K562 (cell line): Measurements from ENCODE around the gene VAMP8. TPM values are rescaled to one million over a fixed set of nuclear protein-coding genes. Genes with fewer than 3 reads are reported as not detected.

Experiments used
- CSDE1 ChIP-seq, 2 experiments: fragments of 450-650 bp; IDR thresholded peaks; 2 replicates each; pipeline ENCODE4 v1.6.1; 2016; ENCODE audit warnings: mild to moderate bottlenecking in 1 of 2
- ELF2 ChIP-seq: fragments of 250-450 bp; sonication (Bioruptor Pico); IDR thresholded peaks from 2 replicates; pipeline ENCODE4 v1.5.0; 2021; ENCODE audit warnings: mild to moderate bottlenecking
- FOXP4 ChIP-seq: sonication (generic); formaldehyde crosslinking; IDR thresholded peaks from 2 replicates; pipeline ENCODE4 v1.8.0; 2022; ENCODE audit warnings: mild to moderate bottlenecking, missing genetic modification reagents, borderline replicate concordance
- HLTF ChIP-seq: fragments of 450-650 bp; IDR thresholded peaks from 2 replicates; pipeline ENCODE4 v1.6.1; 2016
- MAX ChIP-seq: sonication (generic); formaldehyde crosslinking; IDR thresholded peaks from 2 replicates; pipeline ENCODE4 v1.9.0; 2022; ENCODE audit warnings: mild to moderate bottlenecking, missing genetic modification reagents
- NCOA4 ChIP-seq: fragments of 450-650 bp; IDR thresholded peaks from 2 replicates; pipeline ENCODE4 v1.6.1; 2018; ENCODE audit warnings: mild to moderate bottlenecking; ENCODE audit not compliant: partially characterized antibody
- PHB ChIP-seq: fragments of 250-450 bp; sonication (Bioruptor Pico); IDR thresholded peaks from 2 replicates; pipeline ENCODE4 v1.5.0; 2021
- PHF20 ChIP-seq: fragments of 450-650 bp; IDR thresholded peaks from 2 replicates; pipeline ENCODE4 v1.6.1; 2018; ENCODE audit not compliant: partially characterized antibody
- WHSC1 ChIP-seq: IDR thresholded peaks from one replicate; pipeline ENCODE4 v1.6.1; 2012; ENCODE audit warnings: low read length, control low read depth, inconsistent platforms
- ZBTB12 ChIP-seq: fragments of 250-450 bp; sonication (Bioruptor Pico); IDR thresholded peaks from 2 replicates; pipeline ENCODE4 v1.4.0; 2020
- ZFX ChIP-seq: sonication (generic); formaldehyde crosslinking; IDR thresholded peaks from 2 replicates; pipeline ENCODE4 v1.8.0; 2022; ENCODE audit warnings: mild to moderate bottlenecking, missing genetic modification reagents, moderate library complexity
- ZNF41 ChIP-seq: fragments of 250-450 bp; sonication (Bioruptor Pico); conservative IDR thresholded peaks from 2 replicates; pipeline ENCODE4 v1.4.0; 2020; ENCODE audit warnings: mild to moderate bottlenecking
- ZNF668 ChIP-seq: fragments of 250-450 bp; sonication (Bioruptor Pico); IDR thresholded peaks from 2 replicates; pipeline ENCODE4 v1.8.0; 2022; ENCODE audit warnings: mild to moderate bottlenecking, inconsistent platforms
- polyA plus RNA-seq, 8 experiments: library from polyadenylated mRNA; depleted of rRNA in 4 of 8; stranded (reverse) in 5 of 8; unstranded in 3 of 8; fragments of >200 nt; fragmentation: Nextera tagmentation in 2 of 8; fragmentation: Illumina TruSeq in 1 of 8; extraction: Ambion mirVana in 2 of 8; extraction: Trizol in 1 of 8; gene quantifications; 2 replicates each; pipeline versions ENCODE4 v1.2.1 to v1.2.3, GENCODE V29; 2011 to 2014; ENCODE audit warnings: inconsistent platforms in 1 of 8, missing spikeins in 1 of 8
- total RNA-seq, 7 experiments: library from RNA; depleted of rRNA in 6 of 7; stranded (reverse); fragments of >200 nt in 6 of 7; fragmentation: Illumina TruSeq in 2 of 7; extraction: Trizol in 2 of 7; gene quantifications; 2 replicates each; pipeline versions ENCODE4 v1.2.1 to v1.2.3, GENCODE V29; 2011 to 2021; ENCODE audit warnings: low replicate concordance in 1 of 7
- TF ChIP-seq, protein P1 (sequence below): fragments of 450-650 bp; IDR thresholded peaks from 2 replicates; pipeline ENCODE4 v1.6.1; 2016; ENCODE audit warnings: low read depth
- TF ChIP-seq, protein P2 (sequence below): sonication (generic); formaldehyde crosslinking; IDR thresholded peaks from 2 replicates; pipeline ENCODE4 v1.8.0; 2022; ENCODE audit warnings: mild to moderate bottlenecking, missing genetic modification reagents

The VAMP8 gene
- total and polyA plus RNA-seq, 9 of the 15 experiments (the other 6 are each of a cell fraction or from before 2014, with no cell fraction given), result 107 to 571 (median 248) TPM

- TF ChIP-seq, protein P1, sequence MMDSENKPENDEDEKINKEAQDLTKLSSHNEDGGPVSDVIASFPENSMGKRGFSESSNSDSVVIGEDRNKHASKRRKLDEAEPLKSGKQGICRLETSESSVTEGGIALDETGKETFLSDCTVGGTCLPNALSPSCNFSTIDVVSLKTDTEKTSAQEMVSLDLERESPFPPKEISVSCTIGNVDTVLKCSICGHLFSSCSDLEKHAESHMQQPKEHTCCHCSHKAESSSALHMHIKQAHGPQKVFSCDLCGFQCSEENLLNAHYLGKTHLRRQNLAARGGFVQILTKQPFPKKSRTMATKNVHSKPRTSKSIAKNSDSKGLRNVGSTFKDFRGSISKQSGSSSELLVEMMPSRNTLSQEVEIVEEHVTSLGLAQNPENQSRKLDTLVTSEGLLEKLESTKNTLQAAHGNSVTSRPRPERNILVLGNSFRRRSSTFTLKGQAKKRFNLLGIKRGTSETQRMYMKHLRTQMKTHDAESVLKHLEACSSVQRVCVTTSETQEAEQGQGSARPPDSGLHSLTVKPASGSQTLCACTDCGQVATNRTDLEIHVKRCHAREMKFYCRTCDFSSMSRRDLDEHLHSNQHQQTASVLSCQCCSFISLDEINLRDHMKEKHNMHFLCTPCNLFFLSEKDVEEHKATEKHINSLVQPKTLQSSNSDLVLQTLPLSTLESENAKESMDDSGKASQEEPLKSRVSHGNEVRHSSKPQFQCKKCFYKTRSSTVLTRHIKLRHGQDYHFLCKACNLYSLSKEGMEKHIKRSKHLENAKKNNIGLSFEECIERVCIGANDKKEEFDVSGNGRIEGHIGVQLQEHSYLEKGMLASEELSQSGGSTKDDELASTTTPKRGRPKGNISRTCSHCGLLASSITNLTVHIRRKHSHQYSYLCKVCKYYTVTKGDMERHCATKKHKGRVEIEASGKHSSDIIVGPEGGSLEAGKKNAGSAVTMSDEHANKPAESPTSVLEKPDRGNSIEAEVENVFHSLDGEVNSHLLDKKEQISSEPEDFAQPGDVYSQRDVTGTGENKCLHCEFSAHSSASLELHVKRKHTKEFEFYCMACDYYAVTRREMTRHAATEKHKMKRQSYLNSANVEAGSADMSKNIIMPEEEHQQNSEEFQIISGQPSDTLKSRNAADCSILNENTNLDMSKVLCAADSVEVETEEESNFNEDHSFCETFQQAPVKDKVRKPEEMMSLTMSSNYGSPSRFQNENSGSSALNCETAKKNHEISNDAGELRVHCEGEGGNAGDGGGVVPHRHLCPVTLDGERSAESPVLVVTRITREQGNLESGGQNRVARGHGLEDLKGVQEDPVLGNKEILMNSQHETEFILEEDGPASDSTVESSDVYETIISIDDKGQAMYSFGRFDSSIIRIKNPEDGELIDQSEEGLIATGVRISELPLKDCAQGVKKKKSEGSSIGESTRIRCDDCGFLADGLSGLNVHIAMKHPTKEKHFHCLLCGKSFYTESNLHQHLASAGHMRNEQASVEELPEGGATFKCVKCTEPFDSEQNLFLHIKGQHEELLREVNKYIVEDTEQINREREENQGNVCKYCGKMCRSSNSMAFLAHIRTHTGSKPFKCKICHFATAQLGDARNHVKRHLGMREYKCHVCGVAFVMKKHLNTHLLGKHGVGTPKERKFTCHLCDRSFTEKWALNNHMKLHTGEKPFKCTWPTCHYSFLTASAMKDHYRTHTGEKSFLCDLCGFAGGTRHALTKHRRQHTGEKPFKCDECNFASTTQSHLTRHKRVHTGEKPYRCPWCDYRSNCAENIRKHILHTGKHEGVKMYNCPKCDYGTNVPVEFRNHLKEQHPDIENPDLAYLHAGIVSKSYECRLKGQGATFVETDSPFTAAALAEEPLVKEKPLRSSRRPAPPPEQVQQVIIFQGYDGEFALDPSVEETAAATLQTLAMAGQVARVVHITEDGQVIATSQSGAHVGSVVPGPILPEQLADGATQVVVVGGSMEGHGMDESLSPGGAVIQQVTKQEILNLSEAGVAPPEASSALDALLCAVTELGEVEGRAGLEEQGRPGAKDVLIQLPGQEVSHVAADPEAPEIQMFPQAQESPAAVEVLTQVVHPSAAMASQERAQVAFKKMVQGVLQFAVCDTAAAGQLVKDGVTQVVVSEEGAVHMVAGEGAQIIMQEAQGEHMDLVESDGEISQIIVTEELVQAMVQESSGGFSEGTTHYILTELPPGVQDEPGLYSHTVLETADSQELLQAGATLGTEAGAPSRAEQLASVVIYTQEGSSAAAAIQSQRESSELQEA, result no peak
- TF ChIP-seq, protein P2, sequence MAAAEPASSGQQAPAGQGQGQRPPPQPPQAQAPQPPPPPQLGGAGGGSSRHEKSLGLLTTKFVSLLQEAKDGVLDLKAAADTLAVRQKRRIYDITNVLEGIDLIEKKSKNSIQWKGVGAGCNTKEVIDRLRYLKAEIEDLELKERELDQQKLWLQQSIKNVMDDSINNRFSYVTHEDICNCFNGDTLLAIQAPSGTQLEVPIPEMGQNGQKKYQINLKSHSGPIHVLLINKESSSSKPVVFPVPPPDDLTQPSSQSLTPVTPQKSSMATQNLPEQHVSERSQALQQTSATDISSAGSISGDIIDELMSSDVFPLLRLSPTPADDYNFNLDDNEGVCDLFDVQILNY (CRISPR knock-in tag), result no peak
- TF ChIP-seq ZNF668 (CRISPR knock-in tag), result no peak
- 0 out of 2 replicates have a peak, but pooled peaks have one; percentile 44 for TF ChIP-seq ZBTB12 (CRISPR knock-in tag)
- TF ChIP-seq ELF2 (CRISPR knock-in tag), result no peak
- TF ChIP-seq PHF20, result no peak
- TF ChIP-seq FOXP4, result no peak
- TF ChIP-seq NCOA4, result no peak
- TF ChIP-seq ZNF41, result peak; percentile 28; the same call in 1 of the 2 replicates
- TF ChIP-seq CSDE1 (IDR thresholded peaks at IDR 0.05), result no peak
- TF ChIP-seq PHB (CRISPR knock-in tag), result no peak
- TF ChIP-seq MAX (CRISPR knock-in tag), result peak; percentile 33; the same call in 1 of the 2 replicates
- no peak for TF ChIP-seq HLTF
- no peak for TF ChIP-seq WHSC1
- TF ChIP-seq ZFX (CRISPR knock-in tag), result peak; percentile 24; the same call in 1 of the 2 replicates
Measured at GRCh38 chr2:85578243-85579180, 1.1 kb downstream of the VAMP8 start (continued).
